Mammary epithelial cell (primary cell): ENCODE measurements around the gene RASGRP1.

ENCODE experiments used
- EZH2 ChIP-seq: IDR thresholded peaks from 2 replicates; pipeline ENCODE4 v1.6.1; 2012; ENCODE audit warnings: low read length, inconsistent platforms, borderline replicate concordance
- TF ChIP-seq, protein P1 (sequence below), 2 donors: IDR thresholded peaks in 1 of 2; conservative IDR thresholded peaks in 1 of 2; 2 replicates each; pipeline ENCODE4 v1.5.1; 2011 to 2012; ENCODE audit warnings: inconsistent platforms in 2 of 2, low read length in 2 of 2, mild to moderate bottlenecking in 2 of 2, control low read depth in 1 of 2, low read depth in 1 of 2; ENCODE audit not compliant: insufficient read depth in 1 of 2; ENCODE audit errors: extremely low read depth in 1 of 2

DNA sequence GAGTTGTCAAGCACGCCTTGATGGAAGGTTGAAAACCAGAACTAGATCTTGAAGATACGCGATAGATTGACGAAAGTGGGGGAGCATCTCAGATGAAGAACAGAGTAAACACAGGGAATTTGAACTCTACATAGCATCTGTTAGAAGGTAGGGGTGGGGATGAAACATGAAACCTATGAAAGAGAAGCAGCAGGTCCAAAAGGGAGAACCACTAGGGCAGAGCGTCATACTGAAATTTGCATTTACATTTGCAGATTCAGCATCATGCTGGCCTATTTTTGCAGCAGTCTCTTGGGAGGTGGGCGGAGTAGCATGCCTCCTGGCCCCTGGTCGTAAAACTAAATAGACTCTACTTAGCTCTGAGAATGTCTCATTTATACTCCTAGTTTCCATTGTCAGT is 46.1 kb upstream of the RASGRP1 start:
- TF ChIP-seq, protein P1, sequence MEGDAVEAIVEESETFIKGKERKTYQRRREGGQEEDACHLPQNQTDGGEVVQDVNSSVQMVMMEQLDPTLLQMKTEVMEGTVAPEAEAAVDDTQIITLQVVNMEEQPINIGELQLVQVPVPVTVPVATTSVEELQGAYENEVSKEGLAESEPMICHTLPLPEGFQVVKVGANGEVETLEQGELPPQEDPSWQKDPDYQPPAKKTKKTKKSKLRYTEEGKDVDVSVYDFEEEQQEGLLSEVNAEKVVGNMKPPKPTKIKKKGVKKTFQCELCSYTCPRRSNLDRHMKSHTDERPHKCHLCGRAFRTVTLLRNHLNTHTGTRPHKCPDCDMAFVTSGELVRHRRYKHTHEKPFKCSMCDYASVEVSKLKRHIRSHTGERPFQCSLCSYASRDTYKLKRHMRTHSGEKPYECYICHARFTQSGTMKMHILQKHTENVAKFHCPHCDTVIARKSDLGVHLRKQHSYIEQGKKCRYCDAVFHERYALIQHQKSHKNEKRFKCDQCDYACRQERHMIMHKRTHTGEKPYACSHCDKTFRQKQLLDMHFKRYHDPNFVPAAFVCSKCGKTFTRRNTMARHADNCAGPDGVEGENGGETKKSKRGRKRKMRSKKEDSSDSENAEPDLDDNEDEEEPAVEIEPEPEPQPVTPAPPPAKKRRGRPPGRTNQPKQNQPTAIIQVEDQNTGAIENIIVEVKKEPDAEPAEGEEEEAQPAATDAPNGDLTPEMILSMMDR (conservative IDR thresholded peaks at IDR 0.05 in 1 of 2, IDR thresholded peaks at IDR 0.05 in 1 of 2; ENCODE audit: extremely low read depth in 1 of 2, insufficient read depth in 1 of 2, low read depth in 1 of 2, low read length in 2 of 2), result no peak
- no peak for TF ChIP-seq EZH2
